Epithelial cell of esophagus (primary cell): ENCODE results near the gene HELZ2.

ENCODE experiments used
- DNase-seq: peaks from one replicate; pipeline ENCODE4 v3.0.0; 2010; ENCODE audit warnings: low read depth
- H3K4me3 ChIP-seq: 2 replicates; pipeline ENCODE4 v1.5.1; 2011; ENCODE audit warnings: mild to moderate bottlenecking, low read length, control low read depth
- TF ChIP-seq, protein P1 (sequence below): IDR thresholded peaks from 2 replicates; pipeline ENCODE4 v1.5.1; 2011; ENCODE audit warnings: low read depth, mild to moderate bottlenecking, low read length, control low read depth, inconsistent platforms; ENCODE audit not compliant: insufficient read depth; ENCODE audit errors: missing control alignments

HELZ2 gene

GRCh38 chr20:63566395-63567135 lies 7.5 kb downstream of the HELZ2 start:
- TF ChIP-seq, protein P1, sequence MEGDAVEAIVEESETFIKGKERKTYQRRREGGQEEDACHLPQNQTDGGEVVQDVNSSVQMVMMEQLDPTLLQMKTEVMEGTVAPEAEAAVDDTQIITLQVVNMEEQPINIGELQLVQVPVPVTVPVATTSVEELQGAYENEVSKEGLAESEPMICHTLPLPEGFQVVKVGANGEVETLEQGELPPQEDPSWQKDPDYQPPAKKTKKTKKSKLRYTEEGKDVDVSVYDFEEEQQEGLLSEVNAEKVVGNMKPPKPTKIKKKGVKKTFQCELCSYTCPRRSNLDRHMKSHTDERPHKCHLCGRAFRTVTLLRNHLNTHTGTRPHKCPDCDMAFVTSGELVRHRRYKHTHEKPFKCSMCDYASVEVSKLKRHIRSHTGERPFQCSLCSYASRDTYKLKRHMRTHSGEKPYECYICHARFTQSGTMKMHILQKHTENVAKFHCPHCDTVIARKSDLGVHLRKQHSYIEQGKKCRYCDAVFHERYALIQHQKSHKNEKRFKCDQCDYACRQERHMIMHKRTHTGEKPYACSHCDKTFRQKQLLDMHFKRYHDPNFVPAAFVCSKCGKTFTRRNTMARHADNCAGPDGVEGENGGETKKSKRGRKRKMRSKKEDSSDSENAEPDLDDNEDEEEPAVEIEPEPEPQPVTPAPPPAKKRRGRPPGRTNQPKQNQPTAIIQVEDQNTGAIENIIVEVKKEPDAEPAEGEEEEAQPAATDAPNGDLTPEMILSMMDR, result no peak
- H3K4me3 ChIP-seq, result no peak overlapping the region
- DNase-seq, result no peak

DNA sequence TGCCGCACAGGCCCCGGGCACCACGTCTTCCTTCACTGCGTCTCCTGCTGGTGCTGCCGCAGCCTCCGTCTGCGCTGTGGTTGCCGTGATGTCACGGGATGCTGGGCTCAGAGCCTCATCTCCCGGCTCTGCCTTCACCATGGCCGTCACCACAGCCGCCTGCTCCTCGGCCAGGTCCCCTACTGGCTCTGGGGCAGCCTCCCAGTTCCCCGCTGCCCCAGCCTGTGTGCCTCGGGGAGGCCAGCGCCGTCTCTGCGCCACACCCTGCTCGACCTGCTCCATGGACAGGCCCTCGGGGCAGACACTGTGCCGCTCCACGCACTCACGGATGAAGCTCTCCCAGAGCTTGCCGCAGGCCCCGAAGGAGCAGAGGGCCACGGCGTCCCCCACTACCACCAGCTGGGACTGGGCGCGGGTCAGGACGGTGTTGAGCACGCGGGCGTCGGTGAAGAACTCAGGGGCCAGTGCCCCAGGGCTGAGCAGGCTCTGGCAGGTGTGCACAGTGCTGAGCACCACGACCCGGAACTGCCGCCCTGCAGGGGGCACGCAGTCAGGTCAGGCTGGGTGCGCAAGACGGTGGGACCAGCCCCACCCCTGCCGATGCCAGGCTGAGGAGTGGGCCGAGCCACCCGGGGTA lies 8.2 kb downstream of the HELZ2 start:
- no peak overlapping the region for H3K4me3 ChIP-seq
- TF ChIP-seq, protein P1, result no peak
- no peak for DNase-seq

DNA sequence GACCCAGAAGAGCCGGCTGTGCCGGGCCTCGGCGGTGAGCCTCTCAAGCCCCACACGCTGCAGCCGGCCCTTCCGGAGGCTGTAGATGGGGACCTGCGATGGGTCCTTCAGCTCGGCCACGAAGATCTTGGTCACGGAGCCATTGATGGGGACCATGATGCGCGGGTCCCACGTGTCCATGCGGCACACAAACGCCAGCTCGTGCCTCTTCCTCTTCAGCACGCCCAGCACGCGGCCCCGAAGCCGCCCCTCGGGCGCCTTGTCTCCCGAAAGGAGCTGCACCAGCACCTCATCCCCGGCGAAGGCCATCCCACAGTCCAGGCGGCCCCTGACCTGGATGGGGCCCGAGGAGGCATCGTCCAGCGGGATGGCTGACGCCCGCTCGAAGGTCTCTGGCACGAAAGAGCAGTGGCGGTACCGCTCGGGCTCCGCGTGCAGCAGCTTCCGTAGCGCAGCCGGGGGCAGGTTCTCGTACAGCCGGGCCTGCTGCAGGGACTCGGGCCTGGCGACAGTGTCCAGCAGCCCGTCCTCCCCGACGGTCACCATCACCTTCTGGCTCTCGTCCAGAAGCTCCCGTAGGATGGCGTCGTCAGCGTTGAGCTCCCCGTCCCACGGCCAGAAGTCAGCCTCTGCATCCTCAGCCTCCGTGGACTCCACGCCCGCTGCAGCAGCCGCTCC lies 8.9 kb downstream of the HELZ2 start:
- no peak overlapping the region for H3K4me3 ChIP-seq
- no peak for DNase-seq
- TF ChIP-seq, protein P1, result no peak

DNA sequence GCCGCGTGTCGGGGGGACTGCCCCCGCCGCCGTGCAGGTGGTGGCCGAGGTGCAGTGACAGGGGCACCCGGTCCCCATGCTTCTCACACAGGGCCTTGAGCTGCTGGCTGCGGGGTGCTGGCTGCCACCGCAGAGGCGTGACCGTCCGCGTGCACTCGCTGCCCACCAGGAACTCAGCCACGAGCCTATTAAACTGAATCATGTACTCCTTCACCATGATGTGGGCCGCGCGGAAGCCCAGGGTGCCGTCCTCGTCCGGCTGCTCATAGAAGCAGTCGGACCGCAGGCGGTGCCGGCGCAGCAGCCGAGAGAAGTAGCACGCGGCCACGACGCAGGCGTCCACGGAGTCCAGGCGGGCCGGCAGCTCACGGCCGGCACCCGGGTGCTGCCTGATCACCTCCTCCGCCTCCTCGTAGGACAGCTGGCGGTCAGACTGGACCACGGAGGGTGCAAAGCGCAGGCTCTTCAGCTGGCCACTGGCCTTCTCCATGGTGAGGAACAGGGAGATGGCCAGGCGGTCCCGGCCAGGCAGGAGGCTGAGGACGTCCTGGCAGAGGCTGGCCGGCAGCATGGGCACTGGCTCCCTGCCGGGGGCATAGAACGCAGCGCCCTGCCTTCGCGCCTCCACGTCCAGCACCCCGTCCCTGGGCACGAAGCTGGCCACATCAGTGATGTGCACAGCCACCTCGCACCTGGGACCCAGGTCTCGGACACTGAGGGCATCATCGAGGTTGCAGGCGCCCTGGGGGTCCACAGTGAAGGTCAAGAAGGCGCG lies 9.8 kb downstream of the HELZ2 start:
- no peak overlapping the region for H3K4me3 ChIP-seq
- TF ChIP-seq, protein P1, result no peak

GRCh38 chr20:63563225-63563935 lies 10.7 kb downstream of the HELZ2 start:
- TF ChIP-seq, protein P1, result no peak
- DNase-seq, result no peak
- H3K4me3 ChIP-seq, result no peak overlapping the region

More for the DNA sequence above, 9.8 kb downstream of the HELZ2 start:
- no peak for DNase-seq
